Hematopoietic multipotent progenitor cell treated with erythropoietin and hydrocortisone succinate and interleukin-3 and kit ligand, for 4 days (in vitro differentiated cells): ENCODE results near the gene MAST3.

Source experiments
- DNase-seq: peaks from one replicate; pipeline ENCODE4 v3.0.0-alpha.2; 2015

The MAST3 gene

GRCh38 chr19:18097217-18097992 lies at the start of gene MAST3:
TSS of gene MAST3 (plus strand) at chr19:18097778. CDS start at chr19:18097793, 15 bp downstream.
- peak; percentile 95 for DNase-seq

GRCh38 chr19:18049385-18049784 lies 48.2 kb upstream of the MAST3 start:
- DNase-seq, result no peak

GRCh38 chr19:18051887-18052286 lies 45.7 kb upstream of the MAST3 start:
- DNase-seq, result no peak

GRCh38 chr19:18053576-18054219 lies 43.9 kb upstream of the MAST3 start:
- DNase-seq, result peak; percentile 34

GRCh38 chr19:18055967-18056366 lies 41.6 kb upstream of the MAST3 start:
- no peak for DNase-seq

GRCh38 chr19:18057557-18057956 lies 40.0 kb upstream of the MAST3 start:
- no peak for DNase-seq

- peak; percentile 91 for DNase-seq
These were observed 39.2 kb upstream of the MAST3 start for GRCh38 chr19:18058208-18059009.

GRCh38 chr19:18059297-18059696 lies 38.3 kb upstream of the MAST3 start:
- DNase-seq, result no peak

- no peak for DNase-seq
These were observed 37.7 kb upstream of the MAST3 start for GRCh38 chr19:18059902-18060301.

GRCh38 chr19:18060472-18060871 lies 37.1 kb upstream of the MAST3 start:
- no peak for DNase-seq

- DNase-seq, result no peak
These were observed 35.5 kb upstream of the MAST3 start for GRCh38 chr19:18062028-18062427.

GRCh38 chr19:18063463-18063862 lies 34.1 kb upstream of the MAST3 start:
- no peak for DNase-seq

- DNase-seq, result no peak
These were observed 32.4 kb upstream of the MAST3 start for GRCh38 chr19:18065173-18065495.

GRCh38 chr19:18068395-18068794 lies 29.2 kb upstream of the MAST3 start:
- DNase-seq, result no peak

GRCh38 chr19:18069383-18069782 lies 28.2 kb upstream of the MAST3 start:
- no peak for DNase-seq

GRCh38 chr19:18070181-18070580 lies 27.4 kb upstream of the MAST3 start:
- no peak for DNase-seq

- no peak for DNase-seq
These were observed 25.2 kb upstream of the MAST3 start for GRCh38 chr19:18072335-18072734.

- DNase-seq, result no peak
These were observed 24.4 kb upstream of the MAST3 start for GRCh38 chr19:18073197-18073596.

- DNase-seq, result no peak
These were observed 23.4 kb upstream of the MAST3 start for GRCh38 chr19:18074192-18074591.

- no peak for DNase-seq
These were observed 13.5 kb upstream of the MAST3 start for GRCh38 chr19:18083929-18084684.

- no peak for DNase-seq
These were observed 11.7 kb upstream of the MAST3 start for GRCh38 chr19:18085702-18086457.

GRCh38 chr19:18086590-18087138 lies 10.9 kb upstream of the MAST3 start, which contains the start of gene IL12RB1:
TSS of gene IL12RB1 (minus strand) at chr19:18086934. CDS start at chr19:18086823, 111 bp downstream.
- DNase-seq, result peak; percentile 59
